Kidney tubule cell (primary cell): ENCODE measurements around the gene B9D1.

ENCODE experiments used
- DNase-seq: peaks from one replicate; pipeline ENCODE4 v3.0.0-alpha.2; 2018; ENCODE audit warnings: low spot score

Gene B9D1

GRCh38 chr17:19362277-19363113 lies at the start of gene B9D1:
Gene B9D1 (minus strand): TSS chr17:19362723. CDS start chr17:19362569, 154 bp downstream.
- DNase-seq: peak; percentile 94

GRCh38 chr17:19411631-19412030 lies 49.1 kb upstream of the B9D1 start:
- DNase-seq: no peak

- no peak for DNase-seq
Measured at GRCh38 chr17:19410875-19411620, 48.5 kb upstream of the B9D1 start, which contains the start of gene RNF112. Gene RNF112 (plus strand): TSS chr17:19411232. CDS start chr17:19411409, 177 bp downstream.

GRCh38 chr17:19410091-19410490 lies 47.6 kb upstream of the B9D1 start:
- DNase-seq: no peak

GRCh38 chr17:19409509-19409908 lies 47.0 kb upstream of the B9D1 start:
- DNase-seq: peak; percentile 60

- DNase-seq: no peak
Measured at GRCh38 chr17:19409066-19409465, 46.5 kb upstream of the B9D1 start.

- DNase-seq: no peak
Measured at GRCh38 chr17:19408346-19408710, 45.8 kb upstream of the B9D1 start.

GRCh38 chr17:19407601-19408345 lies 45.2 kb upstream of the B9D1 start:
- DNase-seq: no peak

- DNase-seq: no peak
Measured at GRCh38 chr17:19405114-19405513, 42.6 kb upstream of the B9D1 start.

GRCh38 chr17:19404264-19404663 lies 41.7 kb upstream of the B9D1 start:
- no peak for DNase-seq

- DNase-seq: no peak
Measured at GRCh38 chr17:19403021-19403420, 40.5 kb upstream of the B9D1 start.

GRCh38 chr17:19402171-19402570 lies 39.6 kb upstream of the B9D1 start:
- no peak for DNase-seq

GRCh38 chr17:19401321-19402010 lies 38.9 kb upstream of the B9D1 start:
- DNase-seq: no peak

GRCh38 chr17:19399750-19400450 lies 37.4 kb upstream of the B9D1 start:
- DNase-seq: no peak

- peak; percentile 38 for DNase-seq
Measured at GRCh38 chr17:19398301-19399181, 36.0 kb upstream of the B9D1 start.

- DNase-seq: no peak
Measured at GRCh38 chr17:19397556-19398041, 35.1 kb upstream of the B9D1 start.

- DNase-seq: no peak
Measured at GRCh38 chr17:19392303-19392702, 29.8 kb upstream of the B9D1 start.

- no peak for DNase-seq
Measured at GRCh38 chr17:19391432-19391831, 28.9 kb upstream of the B9D1 start.

- DNase-seq: no peak
Measured at GRCh38 chr17:19390951-19391350, 28.4 kb upstream of the B9D1 start.
